ENCODE measurements around the gene SUMO3.

DNA sequence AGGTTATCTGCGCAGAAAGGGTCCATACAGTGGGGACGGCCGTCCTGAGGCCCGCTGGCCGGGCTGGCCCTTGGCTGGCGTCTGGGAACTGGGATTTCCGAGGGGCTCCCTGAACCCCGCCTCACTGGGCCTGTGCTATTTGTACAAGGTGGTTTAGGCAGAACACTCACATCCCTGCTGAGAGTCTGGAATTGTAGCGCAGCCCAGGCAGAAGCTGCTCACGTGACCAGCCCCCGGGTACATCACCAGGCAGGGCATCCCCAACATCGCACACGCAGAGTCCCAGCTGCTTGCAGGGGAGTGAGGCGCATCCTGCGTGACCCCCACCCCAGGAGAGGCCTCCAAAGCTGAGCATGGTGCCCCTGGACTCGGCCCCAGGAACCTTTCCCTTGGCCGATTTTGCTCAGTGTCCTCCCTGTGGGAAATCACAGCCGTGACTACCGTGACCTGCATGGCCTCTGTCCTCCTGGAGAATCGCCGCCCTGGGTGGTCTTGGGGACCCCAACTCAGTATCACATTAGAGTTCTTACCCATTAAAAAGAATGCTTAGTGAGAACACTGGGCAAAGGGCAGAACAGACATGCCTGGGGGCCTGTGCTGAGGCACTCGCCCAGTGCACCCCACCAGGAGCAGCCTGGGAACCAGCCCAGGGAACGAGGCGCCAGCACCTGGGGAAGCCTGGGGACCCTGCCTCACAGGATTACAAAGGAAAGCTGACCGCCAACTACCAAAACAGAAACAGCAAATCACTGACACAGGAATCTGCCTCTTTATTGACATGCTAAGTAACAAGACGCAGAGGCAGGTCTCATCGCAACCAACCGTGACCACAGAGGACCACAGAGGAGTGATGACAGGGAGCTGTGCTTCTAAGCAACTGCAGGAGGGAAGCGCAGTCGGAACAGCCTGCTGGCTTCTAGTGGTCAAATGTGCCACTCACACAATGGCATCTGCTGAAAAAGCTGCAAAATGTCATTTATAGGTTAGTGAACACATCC lies 49.7 kb downstream of the SUMO3 start:
- TF ChIP-seq CTCF (conservative IDR thresholded peaks at IDR 0.05 in 1 of 2, IDR thresholded peaks at IDR 0.05 in 1 of 2; ENCODE audit: extremely low read depth in 1 of 2, insufficient read depth in 1 of 2, low read depth in 1 of 2, low read length in 2 of 2): no peak
- no peak for TF ChIP-seq EZH2 (IDR thresholded peaks at IDR 0.05; ENCODE audit: borderline replicate concordance, low read length)

All from mammary epithelial cell (primary cell).